Body of pancreas (tissue), 4 donors: ENCODE results near the gene NES.

ENCODE experiments used
- CTCF ChIP-seq, 7 experiments: fragments of 450-650 bp in 4 of 7; fragments of 200-600 bp in 3 of 7; sonication (generic) in 3 of 7; IDR thresholded peaks; one replicate each; pipeline ENCODE4 v1.5.1; 2016 to 2019; ENCODE audit warnings: antibody characterized with exemption in 7 of 7
- POLR2A ChIP-seq, 3 donors: fragments of 450-650 bp; IDR thresholded peaks; one replicate each; pipeline ENCODE4 v1.6.1; 2016; ENCODE audit warnings: antibody characterized with exemption in 3 of 3, mild to moderate bottlenecking in 2 of 3

GRCh38 chr1:156684227-156684782 is 7.1 kb upstream of the NES start:
- no peak for TF ChIP-seq CTCF (IDR thresholded peaks at IDR 0.05)
- TF ChIP-seq POLR2A (IDR thresholded peaks at IDR 0.05), result no peak
